ENCODE data around the gene PRPH2. TPM values are rescaled to one million over a fixed set of nuclear protein-coding genes. Genes with fewer than 3 reads are reported as not detected.
A peak's percentile ranks its signal among the peaks of the same experiment; 100 is the strongest.

PRPH2 gene
- polyA plus RNA-seq, 1 of the 3 experiments (the other 2 are of a cell fraction), result not detected

GRCh38 chr6:42692137-42692911, 30.1 kb downstream of the PRPH2 start:
- H3K4me2 ChIP-seq, result peak overlapping the region; percentile 37
- ChIA-PET POLR2A (no interaction called here), CTCF (interaction anchor here (1.2 to 1.6 kb wide), 4 partner anchors 9 to 33 kb away, joined by 3 to 9 read pairs (median 4); no protein-coding TSS in a partner anchor)

GRCh38 chr6:42690872-42691271, 31.5 kb downstream of the PRPH2 start:
- no peak overlapping the region for H3K4me3 ChIP-seq (ENCODE audit: low read depth in 2 of 2, low read length in 1 of 2)
- ChIA-PET CTCF (interaction anchor here (1.7 kb wide), 1 partner anchor 35 kb away, joined by 6 read pairs; no protein-coding TSS in a partner anchor), POLR2A (no interaction called here)
- no peak overlapping the region for H3K9ac ChIP-seq
- TF ChIP-seq IRF3 (IDR thresholded peaks at IDR 0.05; ENCODE audit: low read depth, low read length) (no peak), MXI1 (IDR thresholded peaks at IDR 0.05; ENCODE audit: low read depth, low read length) (no peak), NFIC (IDR thresholded peaks at IDR 0.05; ENCODE audit: borderline replicate concordance) (no peak), SMC3 (IDR thresholded peaks at IDR 0.05; ENCODE audit: low read depth, low read length) (no peak), YY1 (IDR thresholded peaks at IDR 0.05; ENCODE audit: low read depth) (no peak), GABPA (IDR thresholded peaks at IDR 0.05; ENCODE audit: low read depth) (no peak), RAD21 (IDR thresholded peaks at IDR 0.05; ENCODE audit: low read length) (no peak)
- TF ChIP-seq, protein P1, sequence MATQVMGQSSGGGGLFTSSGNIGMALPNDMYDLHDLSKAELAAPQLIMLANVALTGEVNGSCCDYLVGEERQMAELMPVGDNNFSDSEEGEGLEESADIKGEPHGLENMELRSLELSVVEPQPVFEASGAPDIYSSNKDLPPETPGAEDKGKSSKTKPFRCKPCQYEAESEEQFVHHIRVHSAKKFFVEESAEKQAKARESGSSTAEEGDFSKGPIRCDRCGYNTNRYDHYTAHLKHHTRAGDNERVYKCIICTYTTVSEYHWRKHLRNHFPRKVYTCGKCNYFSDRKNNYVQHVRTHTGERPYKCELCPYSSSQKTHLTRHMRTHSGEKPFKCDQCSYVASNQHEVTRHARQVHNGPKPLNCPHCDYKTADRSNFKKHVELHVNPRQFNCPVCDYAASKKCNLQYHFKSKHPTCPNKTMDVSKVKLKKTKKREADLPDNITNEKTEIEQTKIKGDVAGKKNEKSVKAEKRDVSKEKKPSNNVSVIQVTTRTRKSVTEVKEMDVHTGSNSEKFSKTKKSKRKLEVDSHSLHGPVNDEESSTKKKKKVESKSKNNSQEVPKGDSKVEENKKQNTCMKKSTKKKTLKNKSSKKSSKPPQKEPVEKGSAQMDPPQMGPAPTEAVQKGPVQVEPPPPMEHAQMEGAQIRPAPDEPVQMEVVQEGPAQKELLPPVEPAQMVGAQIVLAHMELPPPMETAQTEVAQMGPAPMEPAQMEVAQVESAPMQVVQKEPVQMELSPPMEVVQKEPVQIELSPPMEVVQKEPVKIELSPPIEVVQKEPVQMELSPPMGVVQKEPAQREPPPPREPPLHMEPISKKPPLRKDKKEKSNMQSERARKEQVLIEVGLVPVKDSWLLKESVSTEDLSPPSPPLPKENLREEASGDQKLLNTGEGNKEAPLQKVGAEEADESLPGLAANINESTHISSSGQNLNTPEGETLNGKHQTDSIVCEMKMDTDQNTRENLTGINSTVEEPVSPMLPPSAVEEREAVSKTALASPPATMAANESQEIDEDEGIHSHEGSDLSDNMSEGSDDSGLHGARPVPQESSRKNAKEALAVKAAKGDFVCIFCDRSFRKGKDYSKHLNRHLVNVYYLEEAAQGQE (IDR thresholded peaks at IDR 0.05; ENCODE audit: low read depth, low read length), result no peak
- no peak overlapping the region for H3K4me2 ChIP-seq
- WGBS (ENCODE audit: low lambda C conversion rate), result 91% methylated on average over 2 of the region's 2 CpGs
- no peaks in the 10 kb centered on the region for H4K20me1 ChIP-seq (ENCODE audit: insufficient read depth)
- H3F3A ChIP-seq (replicated peaks; ENCODE audit: insufficient read depth), result peaks cover 28% of the 10 kb centered on the region
- peaks cover 4 to 8% of the 10 kb centered on the region in 2 experiments for H3K4me1 ChIP-seq (ENCODE audit: control insufficient read depth in 1 of 2, insufficient read depth in 2 of 2, low read depth in 1 of 2, low read length in 1 of 2)
- H3K27me3 ChIP-seq (ENCODE audit: insufficient read depth), result no peaks in the 10 kb centered on the region
- H3K36me3 ChIP-seq (replicated peaks in 1 of 2; ENCODE audit: control insufficient read depth in 1 of 2, insufficient read depth in 2 of 2, low read length in 1 of 2), result peaks cover 35 to 55% of the 10 kb centered on the region in 2 experiments
- no peak overlapping the region for H2AFZ ChIP-seq (ENCODE audit: low read depth)
- DNase-seq, result no peak
- H3K27ac ChIP-seq (ENCODE audit: low read depth in 2 of 2, low read length in 1 of 2), result peak overlapping the region in 1 of 2 experiments; percentile 32; a peak in 2 of 4 replicates
- H3K79me2 ChIP-seq (ENCODE audit: insufficient read depth), result no peaks in the 10 kb centered on the region
- no peaks in the 10 kb centered on the region for H3K9me2 ChIP-seq
- no peaks in the 10 kb centered on the region for H3K9me3 ChIP-seq

More at GRCh38 chr6:42692137-42692911, 30.1 kb downstream of the PRPH2 start:
- no peak overlapping the region for H3K4me3 ChIP-seq (ENCODE audit: low read depth in 2 of 2, low read length in 1 of 2)
- H3K4me1 ChIP-seq (ENCODE audit: control insufficient read depth in 1 of 2, insufficient read depth in 2 of 2, low read depth in 1 of 2, low read length in 1 of 2), result peaks cover 4 to 8% of the 10 kb centered on the region in 2 experiments
- H3K27ac ChIP-seq (ENCODE audit: low read depth in 2 of 2, low read length in 1 of 2), result peak overlapping the region; percentile 55 to 64; a peak in 3 of 4 replicates
- peak overlapping the region; percentile 14; the same call in 1 of the 2 replicates for H3K9ac ChIP-seq
- TF ChIP-seq PBX3 (IDR thresholded peaks at IDR 0.05) (0 out of 2 replicates have a peak, but pooled peaks have one; percentile 3), YY1 (IDR thresholded peaks at IDR 0.05; ENCODE audit: low read depth) (no peak)
- no peaks in the 10 kb centered on the region for H4K20me1 ChIP-seq (ENCODE audit: insufficient read depth)
- no peak for DNase-seq
- no peaks in the 10 kb centered on the region for H3K9me2 ChIP-seq
- no peaks in the 10 kb centered on the region for H3K27me3 ChIP-seq (ENCODE audit: insufficient read depth)
- WGBS (ENCODE audit: low lambda C conversion rate), result 58% methylated on average over 4 of the region's 4 CpGs
- H3K9me3 ChIP-seq, result no peaks in the 10 kb centered on the region
- H2AFZ ChIP-seq (ENCODE audit: low read depth), result no peak overlapping the region
- peaks cover 35 to 54% of the 10 kb centered on the region in 2 experiments for H3K36me3 ChIP-seq (replicated peaks in 1 of 2; ENCODE audit: control insufficient read depth in 1 of 2, insufficient read depth in 2 of 2, low read length in 1 of 2)
- H3F3A ChIP-seq (replicated peaks; ENCODE audit: insufficient read depth), result peaks cover 28% of the 10 kb centered on the region
- H3K79me2 ChIP-seq (ENCODE audit: insufficient read depth), result no peaks in the 10 kb centered on the region

Measured in SK-N-SH (cell line).